GM12878 (cell line): Measurements from ENCODE around the gene FOXL3.

ENCODE experiments used
- EGR1 ChIP-seq, 2 experiments: IDR thresholded peaks; 1 replicate in 1 of 2; 2 replicates in 1 of 2; pipeline ENCODE4 v1.6.1; 2011 to 2012; ENCODE audit warnings: low read depth in 2 of 2, low read length in 2 of 2, borderline replicate concordance in 1 of 2, mild to moderate bottlenecking in 1 of 2, moderate library complexity in 1 of 2
- EZH2 ChIP-seq: IDR thresholded peaks from 2 replicates; pipeline ENCODE4 v1.6.1; 2012; ENCODE audit warnings: low read depth, mild to moderate bottlenecking, control low read depth, inconsistent platforms, low read length, borderline replicate concordance; ENCODE audit not compliant: control insufficient read depth
- HCFC1 ChIP-seq: fragments of 150-350 bp; IDR thresholded peaks from 2 replicates; pipeline ENCODE4 v1.6.1; 2014; ENCODE audit warnings: low read length
- MLLT1 ChIP-seq: fragments of 450-650 bp; IDR thresholded peaks from 2 replicates; pipeline ENCODE4 v1.6.1; 2016; ENCODE audit warnings: mild to moderate bottlenecking
- NR2C2 ChIP-seq: IDR thresholded peaks from 2 replicates; pipeline ENCODE4 v1.6.1; 2011; ENCODE audit warnings: borderline replicate concordance, low read depth; ENCODE audit not compliant: control insufficient read depth, insufficient read length
- PBX3 ChIP-seq: IDR thresholded peaks from 2 replicates; pipeline ENCODE4 v1.6.1; 2011; ENCODE audit warnings: mild to moderate bottlenecking, low read depth, low read length, moderate library complexity; ENCODE audit not compliant: insufficient replicate concordance
- POLR2A ChIP-seq: IDR thresholded peaks from 2 replicates; pipeline ENCODE4 v1.6.1; 2011; ENCODE audit warnings: low read depth, mild to moderate bottlenecking, low read length
- RCOR1 ChIP-seq: conservative IDR thresholded peaks from 2 replicates; pipeline ENCODE4 v1.6.1; 2012; ENCODE audit warnings: low read depth, low read length, improper control_type of control experiment
- SP1 ChIP-seq: IDR thresholded peaks from one replicate; pipeline ENCODE4 v1.6.1; 2011; ENCODE audit warnings: low read depth, low read length
- TARDBP ChIP-seq: IDR thresholded peaks from 2 replicates; pipeline ENCODE4 v1.6.1; 2016; ENCODE audit warnings: borderline replicate concordance
- YY1 ChIP-seq: IDR thresholded peaks from 2 replicates; pipeline ENCODE4 v1.6.1; 2011; ENCODE audit warnings: low read depth, mild to moderate bottlenecking, low read length
- ZNF622 ChIP-seq: fragments of 450-650 bp; IDR thresholded peaks from 2 replicates; pipeline ENCODE4 v1.6.1; 2017; ENCODE audit warnings: mild to moderate bottlenecking, inconsistent platforms
- ZZZ3 ChIP-seq: IDR thresholded peaks from 2 replicates; pipeline ENCODE4 v1.6.1; 2011; ENCODE audit warnings: low read depth; ENCODE audit not compliant: control insufficient read depth, insufficient read length
- TF ChIP-seq, protein P1 (sequence below): IDR thresholded peaks from 2 replicates; pipeline ENCODE4 v1.6.1; 2012; ENCODE audit warnings: mild to moderate bottlenecking, low read depth, low read length

DNA sequence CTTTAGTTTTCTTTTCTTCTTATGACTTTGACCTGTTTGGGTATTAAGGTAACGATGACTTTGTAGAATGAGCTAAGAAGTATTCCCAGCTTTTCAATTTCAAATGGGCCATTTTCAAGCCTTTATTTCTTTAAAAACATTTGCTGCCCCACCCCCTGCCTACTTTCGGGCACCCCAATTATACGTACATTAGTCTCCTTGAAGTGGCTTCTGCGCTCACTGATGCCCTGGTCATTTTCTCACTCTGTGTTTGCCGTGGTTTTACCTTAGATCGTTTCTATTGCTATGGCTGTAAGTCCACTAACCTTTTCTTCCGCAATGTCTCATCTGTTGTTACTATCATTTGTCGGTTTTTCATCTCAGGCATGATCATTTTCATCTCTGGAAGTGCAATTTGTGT lies 24.9 kb downstream of the FOXL3 start:
- TF ChIP-seq POLR2A (no peak), TARDBP (no peak), SP1 (no peak), YY1 (no peak), HCFC1 (no peak), PBX3 (no peak), MLLT1 (no peak), ZNF622 (no peak), EZH2 (no peak), EGR1 (IDR thresholded peaks at IDR 0.05; ENCODE audit: borderline replicate concordance in 1 of 2, low read depth in 2 of 2, low read length in 2 of 2) (no peak), RCOR1 (no peak), ZZZ3 (no peak), NR2C2 (no peak)
- TF ChIP-seq, protein P1, sequence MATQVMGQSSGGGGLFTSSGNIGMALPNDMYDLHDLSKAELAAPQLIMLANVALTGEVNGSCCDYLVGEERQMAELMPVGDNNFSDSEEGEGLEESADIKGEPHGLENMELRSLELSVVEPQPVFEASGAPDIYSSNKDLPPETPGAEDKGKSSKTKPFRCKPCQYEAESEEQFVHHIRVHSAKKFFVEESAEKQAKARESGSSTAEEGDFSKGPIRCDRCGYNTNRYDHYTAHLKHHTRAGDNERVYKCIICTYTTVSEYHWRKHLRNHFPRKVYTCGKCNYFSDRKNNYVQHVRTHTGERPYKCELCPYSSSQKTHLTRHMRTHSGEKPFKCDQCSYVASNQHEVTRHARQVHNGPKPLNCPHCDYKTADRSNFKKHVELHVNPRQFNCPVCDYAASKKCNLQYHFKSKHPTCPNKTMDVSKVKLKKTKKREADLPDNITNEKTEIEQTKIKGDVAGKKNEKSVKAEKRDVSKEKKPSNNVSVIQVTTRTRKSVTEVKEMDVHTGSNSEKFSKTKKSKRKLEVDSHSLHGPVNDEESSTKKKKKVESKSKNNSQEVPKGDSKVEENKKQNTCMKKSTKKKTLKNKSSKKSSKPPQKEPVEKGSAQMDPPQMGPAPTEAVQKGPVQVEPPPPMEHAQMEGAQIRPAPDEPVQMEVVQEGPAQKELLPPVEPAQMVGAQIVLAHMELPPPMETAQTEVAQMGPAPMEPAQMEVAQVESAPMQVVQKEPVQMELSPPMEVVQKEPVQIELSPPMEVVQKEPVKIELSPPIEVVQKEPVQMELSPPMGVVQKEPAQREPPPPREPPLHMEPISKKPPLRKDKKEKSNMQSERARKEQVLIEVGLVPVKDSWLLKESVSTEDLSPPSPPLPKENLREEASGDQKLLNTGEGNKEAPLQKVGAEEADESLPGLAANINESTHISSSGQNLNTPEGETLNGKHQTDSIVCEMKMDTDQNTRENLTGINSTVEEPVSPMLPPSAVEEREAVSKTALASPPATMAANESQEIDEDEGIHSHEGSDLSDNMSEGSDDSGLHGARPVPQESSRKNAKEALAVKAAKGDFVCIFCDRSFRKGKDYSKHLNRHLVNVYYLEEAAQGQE: no peak
